Measurements from ENCODE around the gene GNAT1. TPM values are rescaled to one million over a fixed set of nuclear protein-coding genes. Genes with fewer than 3 reads are reported as not detected.

GNAT1 gene
- total and polyA plus RNA-seq, 2 of the 13 experiments (the other 11 are each of a cell fraction or from before 2014, with no cell fraction given): 0.15 TPM; not detected in 1

DNA sequence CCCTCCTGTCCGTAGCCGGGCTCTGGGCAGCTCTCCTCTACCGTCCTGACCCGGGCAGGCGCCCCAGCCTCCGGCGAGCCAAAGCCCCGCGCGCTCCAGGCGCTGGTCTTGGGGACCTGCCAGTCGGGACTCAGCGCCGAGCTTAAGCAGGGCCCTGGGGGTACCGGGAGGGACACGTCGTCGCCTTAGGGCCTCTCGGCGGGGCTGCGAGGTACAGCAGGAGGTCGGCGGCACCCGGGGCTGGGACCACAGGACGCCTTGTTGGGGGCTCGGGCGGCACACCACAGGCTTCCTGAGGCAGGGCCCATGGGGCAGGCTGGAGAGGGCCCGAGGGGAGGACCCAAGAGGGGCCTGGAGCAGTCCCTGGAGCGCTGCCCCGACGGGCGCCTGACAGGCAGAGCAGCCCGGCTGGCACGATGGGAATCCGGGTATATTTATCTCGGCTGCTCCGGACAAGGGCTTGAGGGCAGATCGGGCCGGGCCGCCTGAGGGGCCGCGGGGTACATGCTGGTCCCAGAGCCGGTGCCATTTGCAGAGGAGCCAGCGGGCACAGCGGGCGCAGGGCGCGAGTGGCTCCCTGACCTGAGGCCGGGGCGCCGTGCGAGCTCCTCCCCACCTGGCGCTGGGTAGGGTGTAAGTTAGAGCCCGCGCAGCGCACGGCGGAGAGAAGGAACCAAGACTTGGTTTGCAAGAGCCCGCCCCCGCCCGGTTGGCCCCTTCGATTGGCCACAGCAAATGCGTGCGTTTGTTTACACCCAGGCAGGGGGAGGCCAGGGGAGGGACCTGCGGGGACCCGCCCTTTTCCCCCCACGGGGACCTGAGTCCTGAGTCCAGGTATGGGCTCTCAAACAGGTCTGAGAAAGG, 14.2 kb downstream of the GNAT1 start (continued):
- TF ChIP-seq FOSL1 (CRISPR knock-in tag; IDR thresholded peaks at IDR 0.05; ENCODE audit: borderline replicate concordance): no peak
- no peak for TF ChIP-seq KDM6A (CRISPR knock-in tag; IDR thresholded peaks at IDR 0.05; ENCODE audit: low read depth)
- no peak for TF ChIP-seq ZNF577 (CRISPR knock-in tag; IDR thresholded peaks at IDR 0.05; ENCODE audit: borderline replicate concordance, low read depth)
- TF ChIP-seq THYN1 (CRISPR knock-in tag; IDR thresholded peaks at IDR 0.05; ENCODE audit: borderline replicate concordance, low read depth): no peak
- no peak for TF ChIP-seq RBM39 (IDR thresholded peaks at IDR 0.05; ENCODE audit: low read depth, low read length, poor library complexity, severe bottlenecking)
- no peak for TF ChIP-seq NCOA2 (CRISPR knock-in tag; IDR thresholded peaks at IDR 0.05)
- TF ChIP-seq, protein P1, sequence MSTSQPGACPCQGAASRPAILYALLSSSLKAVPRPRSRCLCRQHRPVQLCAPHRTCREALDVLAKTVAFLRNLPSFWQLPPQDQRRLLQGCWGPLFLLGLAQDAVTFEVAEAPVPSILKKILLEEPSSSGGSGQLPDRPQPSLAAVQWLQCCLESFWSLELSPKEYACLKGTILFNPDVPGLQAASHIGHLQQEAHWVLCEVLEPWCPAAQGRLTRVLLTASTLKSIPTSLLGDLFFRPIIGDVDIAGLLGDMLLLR (CRISPR knock-in tag; IDR thresholded peaks at IDR 0.05): no peak; the same call in 1 of the 2 replicates
- TF ChIP-seq, protein P2, sequence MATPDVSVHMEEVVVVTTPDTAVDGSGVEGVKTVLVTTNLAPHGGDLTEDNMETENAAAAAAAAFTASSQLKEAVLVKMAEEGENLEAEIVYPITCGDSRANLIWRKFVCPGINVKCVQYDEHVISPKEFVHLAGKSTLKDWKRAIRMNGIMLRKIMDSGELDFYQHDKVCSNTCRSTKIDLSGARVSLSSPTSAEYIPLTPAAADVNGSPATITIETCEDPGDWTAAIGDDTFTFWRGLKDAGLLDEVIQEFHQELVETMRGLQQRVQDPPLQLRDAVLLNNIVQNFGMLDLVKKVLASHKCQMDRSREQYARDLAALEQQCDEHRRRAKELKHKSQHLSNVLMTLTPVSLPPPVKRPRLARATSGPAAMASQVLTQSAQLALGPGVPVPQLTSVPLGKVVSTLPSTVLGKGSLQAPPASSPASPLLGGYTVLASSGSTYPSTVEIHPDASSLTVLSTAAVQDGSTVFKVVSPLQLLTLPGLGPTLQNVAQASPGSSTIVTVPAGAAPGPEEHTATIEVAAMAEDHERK (CRISPR knock-in tag; IDR thresholded peaks at IDR 0.05; ENCODE audit: low read depth): no peak
- no peak for TF ChIP-seq FIP1L1 (IDR thresholded peaks at IDR 0.05; ENCODE audit: borderline replicate concordance, insufficient read depth, low read depth, low read length)
- no peak for TF ChIP-seq RARG (CRISPR knock-in tag; IDR thresholded peaks at IDR 0.05; ENCODE audit: low read depth)
- TF ChIP-seq NFE2L2 (IDR thresholded peaks at IDR 0.05; ENCODE audit: low read length): no peak
- TF ChIP-seq ZNF292 (CRISPR knock-in tag; IDR thresholded peaks at IDR 0.05; ENCODE audit: borderline replicate concordance, low read depth): no peak
- no peak for TF ChIP-seq ISX (CRISPR knock-in tag; conservative IDR thresholded peaks at IDR 0.05)
- TF ChIP-seq JARID2 (CRISPR knock-in tag; IDR thresholded peaks at IDR 0.05; ENCODE audit: insufficient replicate concordance): peak; percentile 17
- TF ChIP-seq SALL1 (CRISPR knock-in tag; IDR thresholded peaks at IDR 0.05): peak; percentile 37
- TF ChIP-seq CREB1 (IDR thresholded peaks at IDR 0.05): no peak
- no peak for TF ChIP-seq CREB1 (CRISPR knock-in tag; IDR thresholded peaks at IDR 0.05)
- TF ChIP-seq HNRNPH1 (optimal IDR thresholded peaks at IDR 0.05; ENCODE audit: low read depth, low read length): no peak
- no peak for TF ChIP-seq IRX3 (CRISPR knock-in tag; IDR thresholded peaks at IDR 0.05; ENCODE audit: borderline replicate concordance, low read depth)
- TF ChIP-seq CEBPG (CRISPR knock-in tag; IDR thresholded peaks at IDR 0.05): 0 out of 2 replicates have a peak, but pooled peaks have one; percentile 3
- no peak for TF ChIP-seq ZNF20 (CRISPR knock-in tag; IDR thresholded peaks at IDR 0.05)
- TF ChIP-seq, protein P3, sequence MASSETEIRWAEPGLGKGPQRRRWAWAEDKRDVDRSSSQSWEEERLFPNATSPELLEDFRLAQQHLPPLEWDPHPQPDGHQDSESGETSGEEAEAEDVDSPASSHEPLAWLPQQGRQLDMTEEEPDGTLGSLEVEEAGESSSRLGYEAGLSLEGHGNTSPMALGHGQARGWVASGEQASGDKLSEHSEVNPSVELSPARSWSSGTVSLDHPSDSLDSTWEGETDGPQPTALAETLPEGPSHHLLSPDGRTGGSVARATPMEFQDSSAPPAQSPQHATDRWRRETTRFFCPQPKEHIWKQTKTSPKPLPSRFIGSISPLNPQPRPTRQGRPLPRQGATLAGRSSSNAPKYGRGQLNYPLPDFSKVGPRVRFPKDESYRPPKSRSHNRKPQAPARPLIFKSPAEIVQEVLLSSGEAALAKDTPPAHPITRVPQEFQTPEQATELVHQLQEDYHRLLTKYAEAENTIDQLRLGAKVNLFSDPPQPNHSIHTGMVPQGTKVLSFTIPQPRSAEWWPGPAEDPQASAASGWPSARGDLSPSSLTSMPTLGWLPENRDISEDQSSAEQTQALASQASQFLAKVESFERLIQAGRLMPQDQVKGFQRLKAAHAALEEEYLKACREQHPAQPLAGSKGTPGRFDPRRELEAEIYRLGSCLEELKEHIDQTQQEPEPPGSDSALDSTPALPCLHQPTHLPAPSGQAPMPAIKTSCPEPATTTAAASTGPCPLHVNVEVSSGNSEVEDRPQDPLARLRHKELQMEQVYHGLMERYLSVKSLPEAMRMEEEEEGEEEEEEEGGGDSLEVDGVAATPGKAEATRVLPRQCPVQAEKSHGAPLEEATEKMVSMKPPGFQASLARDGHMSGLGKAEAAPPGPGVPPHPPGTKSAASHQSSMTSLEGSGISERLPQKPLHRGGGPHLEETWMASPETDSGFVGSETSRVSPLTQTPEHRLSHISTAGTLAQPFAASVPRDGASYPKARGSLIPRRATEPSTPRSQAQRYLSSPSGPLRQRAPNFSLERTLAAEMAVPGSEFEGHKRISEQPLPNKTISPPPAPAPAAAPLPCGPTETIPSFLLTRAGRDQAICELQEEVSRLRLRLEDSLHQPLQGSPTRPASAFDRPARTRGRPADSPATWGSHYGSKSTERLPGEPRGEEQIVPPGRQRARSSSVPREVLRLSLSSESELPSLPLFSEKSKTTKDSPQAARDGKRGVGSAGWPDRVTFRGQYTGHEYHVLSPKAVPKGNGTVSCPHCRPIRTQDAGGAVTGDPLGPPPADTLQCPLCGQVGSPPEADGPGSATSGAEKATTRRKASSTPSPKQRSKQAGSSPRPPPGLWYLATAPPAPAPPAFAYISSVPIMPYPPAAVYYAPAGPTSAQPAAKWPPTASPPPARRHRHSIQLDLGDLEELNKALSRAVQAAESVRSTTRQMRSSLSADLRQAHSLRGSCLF (CRISPR knock-in tag; IDR thresholded peaks at IDR 0.05; ENCODE audit: borderline replicate concordance): no peak
- no peak for TF ChIP-seq MAFK (conservative IDR thresholded peaks at IDR 0.05 in 1 of 2, IDR thresholded peaks at IDR 0.05 in 1 of 2; ENCODE audit: low read length in 2 of 2)
- no peak for TF ChIP-seq SP4 (CRISPR knock-in tag; IDR thresholded peaks at IDR 0.05)

Data from HepG2 (cell line).